GM12872 (cell line): ENCODE results near the gene TMEM54.

Experiments
- CTCF ChIP-seq: IDR thresholded peaks from 3 replicates; pipeline ENCODE4 v1.5.1; 2011; ENCODE audit warnings: low read depth, mild to moderate bottlenecking, low read length, moderate library complexity; ENCODE audit not compliant: insufficient read depth

TMEM54 gene

GRCh38 chr1:32903991-32904785 is 3.0 kb upstream of the TMEM54 start:
- TF ChIP-seq CTCF = no peak

GRCh38 chr1:32902535-32902920 is 1.3 kb upstream of the TMEM54 start:
- no peak for TF ChIP-seq CTCF

GRCh38 chr1:32901823-32902534 is 790 bp upstream of the TMEM54 start:
- no peak for TF ChIP-seq CTCF

- no peak for TF ChIP-seq CTCF
These were observed 726 bp downstream of the TMEM54 start for GRCh38 chr1:32900371-32900955.

GRCh38 chr1:32899586-32900296 is 1.4 kb downstream of the TMEM54 start:
- TF ChIP-seq CTCF = no peak

GRCh38 chr1:32898958-32899357 is 2.2 kb downstream of the TMEM54 start:
- TF ChIP-seq CTCF = no peak

- no peak for TF ChIP-seq CTCF
These were observed 3.1 kb downstream of the TMEM54 start for GRCh38 chr1:32898056-32898455.
